OCI-M1 (cell line): ENCODE results near the gene WASF2.

Experiments
- DNase-seq: peaks from one replicate; lab custom pipeline; 2025; lab: John Stamatoyannopoulos, UW

Gene WASF2

DNA sequence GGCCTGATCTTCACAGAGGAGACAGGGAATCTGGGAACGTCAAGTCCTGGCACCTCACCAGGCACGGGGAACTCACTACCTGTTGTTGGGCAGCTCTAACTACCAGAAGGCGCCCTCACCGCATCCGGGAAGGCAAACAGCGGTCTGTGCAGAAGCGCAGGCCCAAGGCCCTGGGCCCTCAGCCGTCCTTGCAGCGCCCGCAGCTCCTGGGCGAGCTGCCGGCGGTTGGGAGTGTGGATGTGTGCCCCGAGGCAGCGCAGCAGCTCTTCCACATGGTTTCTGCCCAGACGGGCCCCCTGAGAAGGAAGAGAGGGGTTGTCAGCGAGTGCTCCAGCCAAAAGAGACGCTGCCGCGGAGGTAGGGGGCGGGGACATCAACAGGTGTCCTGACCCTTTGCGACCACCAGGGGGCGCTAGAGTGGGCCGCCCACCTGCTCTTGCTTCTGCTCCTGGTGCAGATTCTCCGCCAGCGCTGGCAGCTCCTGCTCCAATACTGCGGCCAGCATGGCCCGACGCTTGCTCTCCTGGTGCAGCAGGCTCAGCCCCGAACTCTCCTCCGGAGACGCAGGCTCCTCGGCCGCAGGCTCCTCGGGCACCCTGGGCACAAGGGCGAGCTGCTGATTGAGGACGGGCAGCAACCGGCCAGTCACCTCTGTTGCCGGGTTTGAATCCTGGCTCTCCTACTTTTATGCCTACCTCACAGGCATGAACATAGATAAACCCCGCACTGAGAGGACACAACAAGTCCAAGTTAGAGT lies 132.5 kb downstream of the WASF2 start:
- peak; percentile 74 for DNase-seq

DNA sequence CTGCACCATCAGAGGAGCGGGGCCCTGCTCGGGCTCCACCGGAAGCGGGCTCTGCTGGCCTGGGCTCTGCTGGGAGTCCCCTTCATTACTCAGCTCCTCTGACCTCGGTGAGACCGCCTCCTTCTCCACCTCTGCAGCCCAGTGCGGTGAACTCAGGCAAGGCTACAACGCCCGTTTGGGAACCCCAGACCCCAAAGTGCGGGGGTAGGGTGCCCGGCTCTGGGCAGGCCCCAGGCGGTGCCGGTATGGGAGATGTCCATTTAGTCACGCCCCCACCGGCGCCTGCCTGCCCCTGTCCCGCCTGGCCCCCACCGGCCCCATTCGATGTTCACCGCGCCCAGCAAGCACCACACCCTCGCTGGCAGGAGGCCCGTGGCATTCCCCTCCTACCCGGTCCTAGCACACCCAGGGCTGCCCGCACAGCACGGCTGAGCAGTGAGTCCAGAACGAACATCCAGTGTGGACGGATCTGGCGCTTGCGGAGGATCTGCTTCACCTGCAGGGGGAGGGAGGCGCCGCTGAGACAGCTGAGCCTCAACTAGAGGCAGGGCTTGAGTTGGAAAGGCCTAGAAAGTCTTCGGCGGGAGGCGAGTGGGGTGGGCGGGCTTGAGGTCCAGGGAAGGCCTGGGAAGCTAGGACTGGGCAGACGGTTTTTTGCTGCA lies 133.2 kb downstream of the WASF2 start:
- DNase-seq, result no peak

GRCh38 chr1:27356277-27356618 lies 133.7 kb downstream of the WASF2 start:
- no peak for DNase-seq

DNA sequence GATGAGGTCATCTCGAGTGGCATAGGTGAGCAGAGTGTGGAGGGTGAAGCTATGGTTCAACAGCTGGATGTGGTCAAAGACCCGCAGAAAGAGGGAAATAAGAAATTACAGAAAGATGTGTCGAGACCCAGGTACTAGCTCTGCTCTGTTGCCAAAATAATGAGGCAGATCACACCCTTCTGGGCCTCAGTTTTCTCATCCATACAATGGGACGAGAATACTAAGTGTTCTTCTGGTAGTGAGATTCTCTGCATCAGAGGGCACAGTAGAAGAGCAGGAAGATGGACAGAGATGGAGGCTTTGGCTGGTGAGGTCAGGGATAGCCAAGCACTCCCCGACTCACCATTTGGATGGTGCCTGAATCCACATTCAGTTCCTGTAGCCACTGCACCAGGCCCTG lies 134.3 kb downstream of the WASF2 start:
- DNase-seq, result no peak
